GM21576 (cell line): ENCODE measurements around the gene MAPK11.

Experiments used
- ATAC-seq: cut with Tn5 transposase; IDR thresholded peaks from one replicate; pipeline ENCODE4 v1.9.1; 2021; ENCODE audit warnings: mild to moderate bottlenecking, moderate library complexity; ENCODE audit not compliant: unreplicated experiment

MAPK11 gene

DNA sequence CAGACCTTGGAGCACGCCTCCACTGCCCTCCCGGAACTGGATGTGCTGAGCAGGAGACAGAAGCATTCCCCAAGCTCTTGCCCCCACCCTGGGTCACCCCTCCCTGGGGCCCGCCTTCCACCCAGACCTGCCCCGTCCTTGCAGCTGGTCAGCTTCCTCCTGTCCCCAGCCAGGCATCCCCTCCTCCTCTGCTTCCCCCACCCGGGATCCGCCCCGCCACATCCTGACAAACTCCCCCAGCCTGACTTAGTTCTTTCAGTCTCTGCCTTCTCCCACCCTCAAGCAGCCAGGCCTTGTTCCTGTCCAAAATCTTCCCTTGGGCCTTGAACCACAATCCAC is 38.4 kb upstream of the MAPK11 start:
- ATAC-seq, result no peak

DNA sequence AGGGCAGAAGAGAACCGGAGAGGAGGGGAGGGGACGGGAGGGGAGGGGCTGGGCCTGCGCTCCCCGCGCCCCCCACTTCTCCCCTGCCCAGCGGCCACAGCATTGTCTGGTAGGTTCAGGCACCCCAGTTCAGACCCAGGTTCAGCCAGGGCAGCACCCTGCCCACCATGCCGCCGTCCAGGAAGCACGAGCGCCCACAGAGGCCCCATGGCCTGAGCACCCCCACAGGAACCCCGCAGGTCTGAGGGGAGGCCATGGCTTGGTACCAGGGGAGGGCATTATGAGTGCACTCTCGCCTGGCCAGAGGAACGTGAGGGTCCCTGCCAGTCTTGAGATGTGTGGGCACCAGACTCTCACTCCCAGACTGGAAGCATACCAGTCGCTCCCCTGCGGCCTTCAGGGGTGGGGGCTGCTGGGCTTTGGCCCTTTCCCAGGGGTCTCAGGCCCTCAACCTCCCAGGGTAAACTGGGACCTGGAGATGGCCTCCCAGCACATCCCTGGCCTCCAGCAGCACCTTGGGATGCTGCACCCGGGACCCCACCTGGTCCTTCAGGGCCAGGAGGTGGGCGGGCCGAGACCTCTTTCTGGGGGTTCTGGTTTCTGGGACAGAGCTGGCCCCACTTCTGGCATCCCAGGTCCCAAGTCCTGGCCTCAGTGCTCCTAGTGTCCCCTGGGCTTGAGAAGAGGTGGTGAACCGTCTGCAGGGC is 37.9 kb upstream of the MAPK11 start:
- no peak for ATAC-seq

DNA sequence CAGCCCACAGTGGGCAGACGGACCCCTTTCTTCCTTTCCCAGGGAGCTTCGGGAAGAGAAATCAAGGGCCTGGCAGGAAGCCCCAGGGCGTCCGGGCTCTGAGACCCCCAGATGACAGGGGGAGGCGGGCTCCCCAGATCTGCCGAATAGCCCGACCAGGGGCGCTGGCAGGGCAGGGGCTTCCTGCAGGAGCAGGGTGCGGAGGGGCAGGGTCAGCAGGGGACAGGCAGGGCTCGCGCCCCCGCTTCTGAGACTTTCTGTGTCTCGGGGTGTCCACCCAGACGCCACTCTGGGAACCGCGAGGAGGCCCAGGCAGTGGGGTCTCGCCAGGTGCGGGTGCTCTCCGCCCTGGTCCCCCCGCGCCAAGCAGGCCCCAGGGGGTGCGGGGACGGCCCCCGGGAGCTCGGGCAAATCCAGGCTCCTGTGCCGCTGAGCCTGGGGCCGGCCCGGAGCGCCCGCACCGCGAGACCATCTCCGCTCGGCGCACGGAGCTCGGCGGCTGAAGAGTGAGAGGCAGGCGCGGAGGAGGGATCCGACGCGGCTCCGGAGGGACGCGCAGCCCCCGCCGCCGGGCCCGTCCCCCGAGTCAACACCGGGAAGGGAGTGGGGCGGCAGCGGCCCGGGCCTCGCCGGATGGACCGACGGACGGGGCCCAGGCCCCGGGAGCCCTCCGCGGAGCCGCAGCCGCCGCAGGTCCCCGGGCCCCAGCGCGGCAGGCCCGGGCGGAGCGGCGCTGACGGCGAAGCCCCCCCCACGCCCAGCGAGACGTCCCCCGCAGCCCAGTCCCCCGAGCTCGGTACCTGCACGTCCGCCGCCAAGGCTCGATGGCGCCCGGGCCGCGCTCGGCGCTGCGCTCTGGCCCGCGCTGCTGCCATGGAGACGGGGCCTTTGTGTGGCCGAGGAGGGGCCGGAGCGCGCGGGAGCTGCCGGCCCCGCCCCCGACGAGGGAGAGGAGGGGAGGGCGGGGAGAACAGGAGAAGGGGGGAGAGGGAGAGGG is 36.9 kb upstream of the MAPK11 start, which contains the start of gene PLXNB2:
Gene PLXNB2, minus strand, starts transcription at position 894 of the 997 bp plus-strand sequence. CDS start 17,062 bp downstream, outside the sequence.
- ATAC-seq, result no peak

DNA sequence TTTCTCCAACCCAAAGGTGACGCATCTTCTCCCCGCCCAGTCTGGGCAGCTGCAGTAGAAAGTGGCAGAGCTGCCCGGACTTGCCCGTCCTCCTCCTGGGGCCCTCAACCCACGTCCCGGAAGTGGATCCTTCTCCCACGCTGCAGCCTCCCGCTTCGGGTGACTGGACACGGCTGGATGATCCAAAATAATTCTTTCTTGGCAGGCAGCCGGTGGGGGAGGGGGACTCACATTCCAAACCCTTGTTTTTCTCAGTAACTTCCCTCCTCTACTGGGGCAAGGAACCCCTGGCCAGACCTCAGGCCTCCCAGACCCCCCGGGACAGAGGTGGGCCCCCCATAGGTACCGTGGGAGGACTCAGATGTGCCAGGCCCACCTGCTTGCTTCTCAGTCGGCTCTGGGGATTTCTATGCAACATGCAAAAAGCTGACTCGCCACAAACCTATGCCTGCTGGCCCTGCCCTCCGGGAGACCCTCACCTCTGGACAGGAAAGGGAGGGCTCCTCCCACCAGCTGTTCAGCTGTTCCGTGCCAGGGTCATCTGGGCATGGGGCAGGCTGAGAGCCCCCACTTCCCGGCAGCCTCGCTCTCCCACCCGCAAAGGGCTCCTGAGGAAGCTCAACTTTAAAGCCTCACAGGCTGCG is 35.9 kb upstream of the MAPK11 start:
- ATAC-seq, result no peak

DNA sequence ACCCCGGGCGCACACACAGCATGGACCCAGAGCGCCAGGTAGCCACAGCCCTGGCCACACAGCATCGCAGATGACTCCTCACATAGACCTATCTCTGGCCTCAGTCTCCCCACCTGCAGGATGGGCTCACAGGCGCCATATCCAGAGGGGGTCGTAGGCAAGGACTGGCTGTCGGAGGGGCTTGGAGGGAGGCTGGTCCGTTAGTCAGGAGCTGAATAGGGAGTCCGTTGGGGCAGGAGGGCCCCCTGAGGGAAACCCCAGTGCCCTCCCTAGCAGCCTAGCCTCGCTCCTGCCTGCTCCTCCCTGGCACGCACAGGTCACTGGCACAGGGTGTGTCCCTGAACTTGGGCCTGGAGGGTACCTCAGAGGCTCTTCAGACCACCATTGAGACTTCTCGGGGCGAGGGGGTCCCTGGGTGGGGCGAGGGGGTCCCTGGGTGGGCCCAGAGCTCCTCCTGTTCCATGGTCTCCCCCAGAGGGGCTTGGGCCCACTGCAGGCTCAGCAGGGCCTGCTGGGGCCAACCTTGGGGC is 35.3 kb upstream of the MAPK11 start:
- ATAC-seq, result no peak

DNA sequence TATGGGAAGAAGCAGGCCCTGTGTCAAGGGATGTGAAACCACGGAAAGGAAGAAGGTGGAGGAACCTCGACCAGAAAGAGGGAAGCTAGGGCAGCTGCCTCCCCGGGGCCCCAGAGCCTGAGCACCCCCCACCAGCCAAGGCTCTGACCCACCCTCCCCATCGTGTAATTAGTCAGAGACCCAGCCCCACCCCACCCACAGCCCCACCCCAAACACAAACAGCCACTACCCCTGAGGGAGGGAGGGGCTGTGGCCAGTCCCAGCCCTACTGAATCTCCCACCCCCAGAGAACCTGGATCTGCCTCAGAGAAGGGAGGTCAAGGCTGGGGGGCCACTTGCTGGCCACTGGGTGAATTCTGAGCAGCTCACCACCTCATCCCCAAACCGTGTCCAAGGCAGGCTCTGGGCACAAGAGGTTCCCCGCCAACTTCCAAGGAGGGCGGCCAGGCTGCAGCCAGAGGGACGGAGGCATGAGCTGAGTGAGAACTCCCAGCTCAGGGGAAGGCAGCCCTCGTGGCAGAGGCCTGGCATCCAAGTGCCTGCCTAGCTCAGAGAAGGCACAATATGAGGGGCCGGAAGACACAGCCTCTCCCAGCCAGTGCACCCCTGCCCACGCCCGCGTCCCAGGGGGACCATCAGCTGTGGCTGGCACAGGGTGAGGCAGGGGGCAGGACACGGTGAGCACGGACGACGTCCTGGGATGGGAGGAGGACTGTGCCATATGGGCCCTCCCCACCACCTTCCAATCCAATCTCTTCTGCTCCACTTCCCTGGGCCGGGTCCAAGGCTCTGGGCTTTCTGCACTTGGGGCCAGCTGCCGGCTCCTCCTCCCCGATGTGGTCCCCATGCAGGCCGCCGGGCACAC is 34.6 kb upstream of the MAPK11 start:
- no peak for ATAC-seq

DNA sequence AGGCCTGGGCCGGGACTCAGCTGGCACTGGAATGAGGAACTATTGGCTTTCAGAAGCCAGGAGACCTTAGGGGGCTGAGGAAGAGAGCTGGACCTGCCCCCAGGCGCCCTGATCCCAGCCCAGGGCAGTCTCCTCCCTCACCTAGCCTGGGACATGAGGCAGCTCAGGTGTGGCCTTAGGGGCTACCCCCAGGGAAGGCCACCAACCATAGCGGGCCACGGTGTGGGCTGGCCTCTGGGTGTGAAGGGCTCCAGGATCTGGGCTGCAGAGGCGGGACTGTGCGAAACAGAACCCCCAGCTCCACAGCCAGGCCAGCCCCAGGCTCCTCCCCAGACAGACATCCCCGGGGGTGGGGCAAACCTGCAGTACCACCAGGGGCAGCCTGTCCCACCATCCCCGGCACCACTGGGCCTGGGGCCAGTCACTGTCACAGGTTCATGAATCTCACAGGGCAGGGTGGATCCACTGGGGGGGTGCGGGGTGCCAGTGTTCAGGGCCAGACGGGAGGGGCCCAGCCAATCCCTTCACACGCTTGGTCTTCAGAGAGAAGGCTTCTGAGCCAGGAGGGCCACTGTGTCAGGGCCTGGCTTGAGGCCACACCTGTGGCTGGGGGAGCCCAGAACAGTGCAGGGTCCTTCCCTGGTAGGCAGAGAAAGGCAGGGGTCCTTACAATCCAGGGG is 33.8 kb upstream of the MAPK11 start:
- no peak for ATAC-seq

DNA sequence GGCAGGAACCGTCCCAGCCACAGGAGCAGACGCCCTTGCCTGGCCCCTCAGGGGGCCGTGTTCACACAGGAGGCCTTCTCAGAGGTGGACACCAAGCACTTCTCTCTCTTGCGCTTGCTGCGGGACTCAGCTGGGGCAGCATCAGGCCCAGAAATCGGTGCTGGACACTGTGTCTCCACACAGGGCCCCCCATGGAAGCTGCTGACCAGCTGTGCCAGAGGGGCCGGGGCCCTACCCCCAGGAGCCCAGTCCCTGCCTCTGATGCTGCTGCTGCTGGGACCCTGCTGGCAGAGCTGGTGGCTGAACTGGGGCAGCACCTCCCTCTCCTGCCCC is 33.3 kb upstream of the MAPK11 start:
- ATAC-seq, result no peak

DNA sequence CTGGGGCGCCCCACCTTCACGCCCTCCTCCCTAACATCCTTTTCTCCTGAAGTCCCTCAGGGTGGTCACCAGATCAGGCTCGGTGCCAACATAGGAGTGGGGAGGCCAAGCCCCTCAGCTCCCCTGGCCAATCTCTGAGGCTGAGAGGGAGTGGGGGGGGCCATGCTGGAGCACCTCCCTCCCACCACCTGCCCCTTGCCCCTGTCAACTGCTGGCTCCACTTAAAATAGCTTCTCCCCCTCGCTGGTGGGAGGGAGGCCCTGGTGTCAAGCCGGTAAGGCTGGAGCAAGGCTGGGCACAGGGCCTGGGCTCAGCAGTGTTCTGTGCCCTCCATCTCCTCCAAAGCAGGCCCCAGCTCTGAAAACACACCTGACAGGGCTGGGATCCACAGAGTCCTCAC is 32.4 kb upstream of the MAPK11 start:
- ATAC-seq, result no peak

DNA sequence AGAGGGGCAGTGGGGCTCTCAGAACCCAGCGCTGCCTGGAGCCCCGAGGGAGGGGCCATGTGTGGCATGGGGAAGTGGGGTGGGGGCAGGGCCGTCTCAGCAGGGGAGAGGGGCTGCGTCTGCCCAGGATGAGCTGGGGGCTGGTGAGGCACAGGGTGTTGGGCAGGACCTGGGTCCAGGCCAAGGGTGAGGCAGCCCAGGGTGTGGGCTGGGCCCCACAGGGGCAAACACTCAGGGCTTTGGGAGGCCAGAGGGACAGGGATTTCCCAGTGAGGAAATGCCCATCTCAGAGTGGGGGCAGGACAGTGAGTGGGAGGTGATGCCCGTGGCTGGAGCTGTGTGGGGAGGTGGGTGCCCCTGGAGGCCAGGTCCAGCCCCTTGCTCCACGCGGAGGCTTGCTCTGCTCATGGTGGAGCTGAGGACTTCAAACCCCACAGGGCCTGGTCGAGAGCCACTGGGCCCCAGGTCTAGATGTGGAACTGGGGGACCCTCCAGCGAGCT is 31.9 kb upstream of the MAPK11 start:
- ATAC-seq, result no peak

DNA sequence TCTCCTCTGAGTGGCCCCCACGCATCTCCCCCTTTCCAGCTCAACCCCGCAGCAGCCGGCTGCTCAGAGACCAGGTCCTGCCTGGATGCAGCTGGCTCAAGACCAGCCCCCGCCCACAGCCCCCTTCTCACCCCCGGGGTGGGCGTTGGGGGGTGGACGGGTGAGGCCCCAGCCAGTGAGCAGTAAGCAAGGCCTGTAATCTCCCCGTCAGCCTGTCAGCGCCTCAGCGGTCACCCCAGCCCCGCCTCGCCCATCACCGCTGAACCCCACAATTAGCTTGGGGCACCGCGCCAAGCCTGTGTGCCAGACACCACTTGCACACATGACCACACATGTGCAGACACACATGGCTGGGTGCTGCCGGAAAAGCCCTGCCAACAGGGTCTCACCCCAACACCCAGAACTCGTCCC is 31.4 kb upstream of the MAPK11 start:
- ATAC-seq, result no peak

DNA sequence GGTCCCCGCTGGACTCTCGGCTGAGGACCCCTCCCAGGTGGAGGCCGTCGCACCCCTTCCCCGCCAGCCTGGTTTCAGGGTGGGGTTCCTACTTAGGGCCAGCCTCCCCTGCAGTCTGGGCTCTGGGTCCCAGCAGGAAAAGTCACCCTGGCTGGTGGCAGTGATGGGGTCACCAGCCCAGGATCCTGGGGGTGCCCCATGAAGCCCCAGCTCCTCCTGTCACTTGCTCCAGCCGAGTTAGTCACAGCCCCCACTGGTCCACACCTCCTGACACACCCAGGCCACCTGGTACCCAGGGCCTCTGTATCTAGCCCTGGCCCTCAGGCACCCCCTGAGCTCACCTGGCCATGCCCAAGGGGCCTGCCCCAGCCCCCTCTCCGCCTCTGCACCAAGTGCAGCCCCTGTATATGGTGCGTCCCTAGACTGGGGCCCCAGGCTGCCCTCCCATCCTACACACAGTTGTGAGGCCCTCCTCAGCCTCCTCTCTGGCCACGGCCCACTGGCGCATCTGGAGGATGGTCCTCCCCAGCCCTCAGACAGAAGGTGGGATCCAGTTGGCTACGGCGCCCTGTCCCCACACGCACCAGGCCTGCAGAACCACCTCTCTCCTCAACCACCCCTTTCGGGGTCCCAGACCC is 30.6 kb upstream of the MAPK11 start:
- no peak for ATAC-seq

DNA sequence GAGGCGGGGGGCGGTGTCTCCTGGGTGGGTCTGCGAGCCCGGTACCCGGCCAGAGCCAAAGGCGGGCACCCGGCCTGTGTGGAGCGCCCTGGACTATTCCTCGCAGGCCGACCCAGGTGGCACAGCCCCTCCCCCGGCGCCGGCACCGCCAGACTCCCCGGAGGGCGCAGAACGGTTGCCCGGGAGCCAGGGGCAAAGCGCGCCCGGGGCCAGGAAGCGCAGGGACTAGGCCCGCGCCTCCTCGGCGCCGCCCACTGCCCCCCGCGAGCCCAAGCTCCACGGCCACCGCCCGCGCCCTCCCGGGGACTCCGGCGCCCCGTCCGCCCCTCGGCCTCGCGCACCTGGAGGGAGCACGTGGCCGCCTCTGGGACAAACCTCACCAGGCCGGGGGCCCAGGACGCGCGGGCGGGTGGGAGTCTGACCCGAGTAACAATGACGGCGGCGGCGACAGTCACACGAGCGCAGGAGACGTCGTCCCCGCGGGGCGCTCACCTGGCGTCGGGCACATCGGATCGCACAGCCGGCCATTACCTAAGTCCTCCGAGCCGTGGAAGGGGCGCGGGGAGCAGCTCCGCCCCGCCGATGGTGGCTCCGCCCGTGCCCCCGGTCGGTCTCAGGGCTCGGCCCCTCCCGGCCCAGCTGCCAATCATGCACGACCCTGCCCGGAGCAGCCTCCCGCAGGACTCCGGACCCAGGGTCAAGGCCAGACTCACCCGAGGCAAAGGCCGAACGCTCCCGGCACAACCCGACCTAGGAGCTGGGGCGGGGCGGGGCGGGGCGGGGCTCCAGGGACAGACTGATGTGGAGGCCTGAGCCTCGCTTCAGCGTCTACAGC is 29.8 kb upstream of the MAPK11 start:
- no peak for ATAC-seq

DNA sequence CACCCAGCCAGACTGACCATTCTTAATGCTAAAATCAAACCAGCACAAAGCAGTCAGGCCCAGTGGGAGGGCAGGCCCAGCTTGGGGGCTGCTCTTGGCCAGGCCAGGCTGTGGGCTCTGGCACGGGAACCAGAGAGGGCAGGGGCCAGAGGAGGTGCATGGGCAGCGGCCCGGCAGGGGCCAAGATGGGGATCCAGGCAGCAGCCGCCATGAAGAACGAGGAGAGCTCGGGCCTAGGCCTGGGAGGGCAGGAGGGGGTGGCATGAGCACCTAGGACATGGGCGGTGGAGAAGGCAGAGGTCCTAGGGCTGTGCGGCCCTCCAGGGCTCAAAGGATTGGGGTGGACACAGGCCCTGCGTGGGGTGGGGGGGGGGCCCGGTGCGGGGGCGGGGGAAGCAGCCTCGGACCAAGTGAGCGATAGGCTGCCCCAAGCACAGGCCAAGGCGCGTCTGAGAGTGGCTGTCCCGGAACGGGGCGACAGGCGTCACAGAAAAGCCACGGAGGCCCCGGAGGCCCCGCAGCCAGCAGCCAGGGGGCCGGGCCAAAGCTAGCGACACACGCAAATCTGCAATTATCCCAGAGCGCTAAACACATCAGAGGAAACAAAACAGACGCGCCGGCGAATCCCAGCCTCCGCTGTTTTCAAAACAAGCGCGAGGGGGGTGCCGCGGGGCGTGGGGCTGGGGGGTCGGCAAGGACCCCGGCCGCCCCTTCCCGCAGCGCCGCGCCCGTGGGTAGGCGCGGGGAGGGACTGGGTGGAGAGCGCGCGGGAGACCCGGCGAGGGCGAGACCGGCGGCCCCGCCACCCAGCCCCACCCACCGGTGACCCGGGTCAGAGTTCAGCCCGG is 29.0 kb upstream of the MAPK11 start:
- ATAC-seq, result no peak

DNA sequence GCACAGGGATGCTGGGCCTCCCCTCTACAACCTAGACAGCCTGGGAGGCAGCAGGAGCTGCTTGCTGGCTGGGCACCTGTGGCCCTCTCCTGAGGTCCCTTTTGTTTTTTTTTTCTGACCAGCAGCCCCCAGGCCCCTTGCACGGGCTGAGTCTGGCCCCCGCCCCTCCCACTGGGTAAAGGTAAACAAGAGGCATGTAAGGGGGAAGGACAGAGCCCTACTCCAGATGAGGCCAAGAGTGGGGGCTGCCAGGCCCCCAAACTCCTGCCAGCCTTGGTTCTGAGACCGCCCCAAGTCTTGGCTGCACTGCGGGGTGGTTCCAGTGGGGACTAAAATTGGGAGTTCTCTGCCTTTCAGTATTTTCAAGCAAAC is 28.1 kb upstream of the MAPK11 start:
- ATAC-seq, result no peak

DNA sequence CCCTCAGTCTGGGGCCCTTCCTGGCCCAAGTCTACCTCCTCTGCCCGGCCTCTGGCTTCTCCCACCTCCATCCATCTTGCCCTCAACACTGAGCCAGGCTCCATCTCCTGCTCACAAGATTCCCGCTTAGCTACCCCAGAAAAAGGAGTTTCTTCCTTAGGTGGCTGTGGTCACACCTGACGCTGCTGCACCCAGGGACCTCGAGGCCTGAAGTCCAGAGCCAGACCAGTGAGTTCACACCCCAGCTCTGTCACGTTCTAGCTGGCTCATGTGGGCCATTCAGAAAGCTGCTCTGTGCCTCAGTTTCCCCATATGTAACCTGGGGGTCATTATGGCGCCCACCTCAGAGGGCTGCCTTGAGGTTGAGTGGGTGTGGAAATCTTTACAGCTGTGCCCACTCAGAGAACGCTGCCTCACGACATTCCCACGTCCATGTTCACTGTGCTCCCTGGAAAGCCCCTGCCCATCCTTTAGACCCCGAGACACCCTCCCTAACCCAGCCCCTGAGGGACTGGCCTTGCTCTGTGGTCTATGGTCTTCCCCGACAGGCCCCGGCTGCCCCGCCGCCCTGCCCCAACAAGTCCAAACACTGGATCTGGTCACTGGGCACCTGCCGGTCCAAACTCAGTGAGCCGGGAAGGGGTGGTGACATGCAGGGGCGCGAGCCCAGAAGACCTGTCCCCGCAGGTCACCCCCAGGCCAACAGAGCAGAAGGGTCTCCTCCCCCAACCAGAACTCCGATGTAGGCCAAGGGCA is 27.5 kb upstream of the MAPK11 start:
- ATAC-seq, result no peak
